ENCODE measurements around the gene CHKA. TPM values are rescaled to one million over a fixed set of nuclear protein-coding genes. Genes with fewer than 3 reads are reported as not detected.

CHKA gene
- total RNA-seq, 2 experiments from 2014 or later = 17.6 to 17.8 TPM

GRCh38 chr11:68076371-68077042 is 44.7 kb downstream of the CHKA start:
- no peaks in the 10 kb centered on the region for H3K27me3 Mint-ChIP-seq
- H3K27ac Mint-ChIP-seq = no peak overlapping the region
- no peaks in the 10 kb centered on the region for H3K36me3 Mint-ChIP-seq
- no peak overlapping the region for H3K4me3 Mint-ChIP-seq
- no peaks in the 10 kb centered on the region for H3K4me1 Mint-ChIP-seq
- DNase-seq = no peak
- H3K9me3 Mint-ChIP-seq = no peaks in the 10 kb centered on the region

GRCh38 chr11:68074584-68075352 is 46.4 kb downstream of the CHKA start:
- no peak overlapping the region for H3K4me3 Mint-ChIP-seq
- H3K36me3 Mint-ChIP-seq = no peaks in the 10 kb centered on the region
- DNase-seq = no peak
- no peaks in the 10 kb centered on the region for H3K4me1 Mint-ChIP-seq
- H3K27ac Mint-ChIP-seq = no peak overlapping the region
- H3K9me3 Mint-ChIP-seq = no peaks in the 10 kb centered on the region
- no peaks in the 10 kb centered on the region for H3K27me3 Mint-ChIP-seq

- Mint-ChIP-seq H3K36me3 (peaks cover 4% of the 10 kb centered on the region), H3K27me3 (no peaks in the 10 kb centered on the region), H3K9me3 (no peaks in the 10 kb centered on the region), H3K4me1 (no peaks in the 10 kb centered on the region), H3K27ac (no peak overlapping the region), H3K4me3 (no peak overlapping the region)
- DNase-seq = no peak
Observed at GRCh38 chr11:68071281-68072048, 49.7 kb downstream of the CHKA start.

DNA sequence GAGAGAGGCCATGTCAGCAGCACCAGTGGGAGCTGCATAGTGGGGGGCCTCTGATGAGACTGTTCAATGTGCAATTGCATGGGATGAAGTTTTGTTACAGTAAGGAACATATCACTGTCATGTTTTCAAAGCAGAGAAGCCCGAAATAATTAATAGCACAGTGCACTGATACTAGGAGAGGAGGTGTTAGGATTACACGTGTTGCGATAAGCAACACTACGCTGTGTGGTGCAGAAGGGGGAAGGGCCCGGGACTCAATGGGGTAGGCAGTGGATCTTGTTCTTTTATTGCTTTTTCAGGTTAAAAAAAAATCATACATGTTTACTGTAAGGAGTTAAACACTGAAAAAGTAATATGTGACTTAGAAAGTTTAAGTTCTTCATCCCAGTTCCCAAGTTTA is 53.2 kb downstream of the CHKA start:
- peaks cover 9% of the 10 kb centered on the region for H3K36me3 Mint-ChIP-seq
- no peaks in the 10 kb centered on the region for H3K9me3 Mint-ChIP-seq
- no peaks in the 10 kb centered on the region for H3K27me3 Mint-ChIP-seq
- H3K27ac Mint-ChIP-seq = no peak overlapping the region
- no peak overlapping the region for H3K4me3 Mint-ChIP-seq
- no peaks in the 10 kb centered on the region for H3K4me1 Mint-ChIP-seq
- DNase-seq = no peak

DNA sequence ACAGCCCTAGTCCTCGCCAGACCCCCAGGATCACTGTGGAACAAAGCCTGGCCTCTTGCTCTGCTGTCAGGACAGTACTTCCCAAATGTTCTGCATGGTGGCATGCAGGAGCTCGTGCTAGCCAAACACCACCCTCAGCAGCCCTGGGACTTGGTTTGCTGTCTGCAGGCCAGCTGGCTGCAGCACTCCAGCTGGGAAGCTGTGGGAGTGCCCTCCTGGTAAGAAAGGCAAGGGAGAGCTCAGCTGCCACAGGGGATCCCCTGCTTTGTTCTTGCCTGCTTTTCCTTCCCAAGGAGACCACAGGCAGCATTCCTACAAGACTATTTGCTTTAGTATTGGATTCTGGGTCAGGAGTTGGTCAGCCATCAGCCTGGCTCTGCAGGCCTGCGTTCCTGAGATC is 54.4 kb downstream of the CHKA start:
- DNase-seq = no peak
- Mint-ChIP-seq H3K4me3 (no peak overlapping the region), H3K27ac (no peak overlapping the region), H3K4me1 (no peaks in the 10 kb centered on the region), H3K36me3 (peaks cover 9% of the 10 kb centered on the region), H3K27me3 (no peaks in the 10 kb centered on the region), H3K9me3 (no peaks in the 10 kb centered on the region)

- H3K4me1 Mint-ChIP-seq = no peaks in the 10 kb centered on the region
Observed at GRCh38 chr11:68065841-68066240, 55.3 kb downstream of the CHKA start.

DNA sequence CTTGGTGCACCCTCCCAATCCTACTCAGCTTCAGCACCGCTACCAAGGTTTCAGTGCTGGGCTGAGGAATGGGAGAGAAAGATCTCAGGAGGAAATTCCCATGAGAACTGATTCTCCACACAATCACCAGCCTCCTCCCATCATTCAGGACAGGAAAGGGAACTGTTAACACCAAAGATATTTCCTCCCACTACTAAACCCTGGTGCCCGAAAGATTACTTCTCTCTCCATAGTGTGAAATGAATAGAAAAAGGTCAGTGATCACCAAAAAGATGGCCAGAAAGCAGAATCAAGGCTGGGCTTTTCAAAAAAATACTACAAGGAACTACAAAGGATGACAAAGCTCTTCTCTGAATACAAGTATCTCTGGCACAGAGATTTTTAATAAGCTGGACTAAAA is 56.3 kb downstream of the CHKA start:
- H3K4me1 Mint-ChIP-seq = no peaks in the 10 kb centered on the region
- H3K9me3 Mint-ChIP-seq = no peaks in the 10 kb centered on the region
- no peak for DNase-seq
- H3K27ac Mint-ChIP-seq = no peak overlapping the region
- H3K27me3 Mint-ChIP-seq = no peaks in the 10 kb centered on the region
- no peak overlapping the region for H3K4me3 Mint-ChIP-seq
- peaks cover 15% of the 10 kb centered on the region for H3K36me3 Mint-ChIP-seq

More at GRCh38 chr11:68065841-68066240, 55.3 kb downstream of the CHKA start:
- H3K4me3 Mint-ChIP-seq = no peak overlapping the region
- no peak for DNase-seq
- no peak overlapping the region for H3K27ac Mint-ChIP-seq
- H3K9me3 Mint-ChIP-seq = no peaks in the 10 kb centered on the region
- no peaks in the 10 kb centered on the region for H3K27me3 Mint-ChIP-seq
- H3K36me3 Mint-ChIP-seq = peaks cover 11% of the 10 kb centered on the region

GRCh38 chr11:68061508-68061907 is 59.7 kb downstream of the CHKA start:
- H3K4me1 Mint-ChIP-seq = no peaks in the 10 kb centered on the region
- no peaks in the 10 kb centered on the region for H3K27me3 Mint-ChIP-seq
- H3K9me3 Mint-ChIP-seq = no peaks in the 10 kb centered on the region
- H3K4me3 Mint-ChIP-seq = no peak overlapping the region
- peaks cover 10% of the 10 kb centered on the region for H3K36me3 Mint-ChIP-seq
- DNase-seq = no peak
- H3K27ac Mint-ChIP-seq = no peak overlapping the region

DNA sequence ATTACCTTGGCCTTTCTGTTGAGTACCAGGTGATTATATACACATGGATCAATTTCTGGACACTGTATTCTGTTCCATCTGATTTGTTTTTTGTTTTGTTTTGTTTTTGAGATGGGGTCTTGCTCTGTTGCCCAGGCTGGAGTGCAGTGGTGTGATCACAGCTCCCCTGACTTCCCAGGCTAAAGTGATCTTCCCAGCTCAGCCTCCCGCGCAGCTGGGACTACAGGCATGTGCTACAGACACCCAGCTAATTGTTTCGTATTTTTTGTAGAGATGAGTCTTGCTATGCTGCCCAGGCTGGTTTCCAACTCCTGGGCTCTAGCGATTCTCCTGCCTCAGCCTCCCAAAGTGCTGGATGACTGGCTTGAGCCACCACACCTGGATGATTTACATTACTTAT is 63.4 kb downstream of the CHKA start:
- Mint-ChIP-seq H3K4me3 (no peak overlapping the region), H3K27ac (no peak overlapping the region), H3K9me3 (no peaks in the 10 kb centered on the region), H3K4me1 (no peaks in the 10 kb centered on the region), H3K27me3 (no peaks in the 10 kb centered on the region), H3K36me3 (peaks cover 5% of the 10 kb centered on the region)
- DNase-seq = no peak

DNA sequence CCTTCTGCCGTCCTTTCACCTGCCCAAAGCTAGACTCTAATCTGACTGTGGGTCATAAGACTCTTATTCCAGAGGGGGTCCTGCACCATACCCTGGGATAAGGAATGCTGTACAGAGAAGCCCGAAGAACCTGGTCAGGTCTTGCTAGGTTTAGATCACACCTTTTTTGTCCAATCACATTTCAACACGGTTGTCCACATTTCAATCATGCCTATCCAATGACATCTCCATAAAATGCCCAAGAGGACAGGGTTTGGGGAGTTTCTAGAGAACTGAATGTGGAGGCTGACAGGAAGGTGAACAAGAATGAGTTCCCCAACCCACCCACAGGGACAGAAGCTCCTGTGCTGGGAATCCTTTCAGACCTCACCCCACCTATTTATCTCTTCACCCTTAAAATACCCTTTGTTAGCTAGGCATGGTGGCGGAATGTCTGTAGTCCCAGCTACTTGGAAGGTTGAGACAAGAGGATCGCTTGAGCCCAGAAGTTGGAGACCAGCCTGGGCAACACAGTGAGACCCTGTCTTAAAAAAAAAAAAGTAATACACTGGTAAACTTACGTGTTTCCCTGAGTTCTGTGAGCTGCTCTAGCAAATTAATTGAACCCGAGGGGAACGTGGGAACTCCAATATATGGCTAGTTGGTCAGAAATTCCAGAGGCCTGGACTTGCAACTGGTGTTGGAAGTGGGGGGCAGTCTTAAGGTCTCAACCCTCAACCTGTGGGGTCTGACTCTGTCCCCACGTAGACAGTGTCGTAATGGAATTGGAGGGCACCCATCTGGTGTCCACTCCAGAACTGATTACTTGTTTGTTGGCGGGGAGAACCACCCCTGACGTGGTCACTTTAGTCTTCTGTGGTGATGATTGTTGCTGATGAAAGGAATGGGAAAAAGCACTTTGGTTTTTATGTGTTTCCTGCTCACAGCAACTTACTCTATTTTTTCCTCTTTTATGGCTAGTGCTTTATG is 64.6 kb downstream of the CHKA start:
- no peaks in the 10 kb centered on the region for H3K27me3 Mint-ChIP-seq
- no peak overlapping the region for H3K4me3 Mint-ChIP-seq
- H3K9me3 Mint-ChIP-seq = no peaks in the 10 kb centered on the region
- no peak for DNase-seq
- H3K27ac Mint-ChIP-seq = no peak overlapping the region
- H3K4me1 Mint-ChIP-seq = no peaks in the 10 kb centered on the region
- peaks cover 4% of the 10 kb centered on the region for H3K36me3 Mint-ChIP-seq

- H3K4me1 Mint-ChIP-seq = no peaks in the 10 kb centered on the region
- no peaks in the 10 kb centered on the region for H3K9me3 Mint-ChIP-seq
- H3K27ac Mint-ChIP-seq = no peak overlapping the region
- no peak for DNase-seq
- no peak overlapping the region for H3K4me3 Mint-ChIP-seq
- no peaks in the 10 kb centered on the region for H3K27me3 Mint-ChIP-seq
- no peaks in the 10 kb centered on the region for H3K36me3 Mint-ChIP-seq
Observed at GRCh38 chr11:68053981-68054812, 67.0 kb downstream of the CHKA start.

DNA sequence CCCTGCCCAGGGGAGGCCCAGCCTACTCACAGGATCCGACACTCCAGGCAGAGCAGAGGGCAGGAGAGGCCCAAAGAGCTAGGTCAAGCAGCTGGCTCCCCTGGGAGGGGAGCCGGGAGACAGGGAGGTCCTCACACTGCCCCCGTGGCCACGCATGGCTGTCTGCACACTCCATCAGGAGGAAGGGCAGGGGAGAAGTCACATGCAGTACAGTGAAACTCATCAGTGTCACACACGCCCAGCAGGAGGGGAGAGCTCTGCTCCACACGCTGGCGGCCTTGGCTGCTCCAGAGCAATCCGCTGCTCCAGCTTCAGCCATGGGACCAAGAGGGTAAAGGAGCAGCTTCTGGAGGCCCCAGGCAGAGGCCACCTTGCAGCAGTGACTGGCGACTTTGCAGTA is 68.1 kb downstream of the CHKA start:
- no peaks in the 10 kb centered on the region for H3K36me3 Mint-ChIP-seq
- no peaks in the 10 kb centered on the region for H3K27me3 Mint-ChIP-seq
- no peaks in the 10 kb centered on the region for H3K4me1 Mint-ChIP-seq
- DNase-seq = no peak
- no peak overlapping the region for H3K4me3 Mint-ChIP-seq
- no peak overlapping the region for H3K27ac Mint-ChIP-seq
- H3K9me3 Mint-ChIP-seq = no peaks in the 10 kb centered on the region

GRCh38 chr11:68052137-68052873 is 68.9 kb downstream of the CHKA start:
- Mint-ChIP-seq H3K36me3 (no peaks in the 10 kb centered on the region), H3K27ac (no peak overlapping the region), H3K4me1 (no peaks in the 10 kb centered on the region), H3K27me3 (no peaks in the 10 kb centered on the region), H3K4me3 (no peak overlapping the region), H3K9me3 (no peaks in the 10 kb centered on the region)
- DNase-seq = no peak
